Measurements from ENCODE around the gene PLAAT4. TPM values are rescaled to one million over a fixed set of nuclear protein-coding genes. Genes with fewer than 3 reads are reported as not detected.
"Not testable (repeated sequence)": the region's sequence is repeated elsewhere in the genome, so short reads cannot be mapped to it uniquely, and the experiment has no call there.

The PLAAT4 gene
- total RNA-seq, 1 donor from 2014 or later, result 13.0 TPM

GRCh38 chr11:63510360-63511047 is 26.1 kb upstream of the PLAAT4 start:
- no peak for DNase-seq (ENCODE audit: low spot score)

GRCh38 chr11:63511048-63511748 is 25.4 kb upstream of the PLAAT4 start:
- DNase-seq (ENCODE audit: low spot score), result no peak

GRCh38 chr11:63512816-63513215 is 23.8 kb upstream of the PLAAT4 start:
- no peak for DNase-seq (ENCODE audit: low spot score)

- DNase-seq (ENCODE audit: low spot score), result no peak
Observed at GRCh38 chr11:63516109-63516508, 20.5 kb upstream of the PLAAT4 start.

- DNase-seq (ENCODE audit: low spot score), result no peak
Observed at GRCh38 chr11:63517156-63517555, 19.5 kb upstream of the PLAAT4 start.

GRCh38 chr11:63518548-63518947 is 18.1 kb upstream of the PLAAT4 start:
- DNase-seq (ENCODE audit: low spot score), result no peak

- DNase-seq (ENCODE audit: low spot score), result no peak
Observed at GRCh38 chr11:63520606-63521170, 15.9 kb upstream of the PLAAT4 start.

- DNase-seq (ENCODE audit: low spot score), result no peak
Observed at GRCh38 chr11:63521896-63522295, 14.7 kb upstream of the PLAAT4 start.

- no peak for DNase-seq (ENCODE audit: low spot score)
Observed at GRCh38 chr11:63523151-63523550, 13.5 kb upstream of the PLAAT4 start.

- no peak for DNase-seq (ENCODE audit: low spot score)
Observed at GRCh38 chr11:63527667-63528066, 8.9 kb upstream of the PLAAT4 start.

- not testable (repeated sequence) for DNase-seq (ENCODE audit: low spot score)
Observed at GRCh38 chr11:63528156-63528555, 8.5 kb upstream of the PLAAT4 start.

- not testable (repeated sequence) for DNase-seq (ENCODE audit: low spot score)
Observed at GRCh38 chr11:63528729-63529278, 7.8 kb upstream of the PLAAT4 start.

- DNase-seq (ENCODE audit: low spot score), result not testable (repeated sequence)
Observed at GRCh38 chr11:63529373-63529772, 7.2 kb upstream of the PLAAT4 start.

GRCh38 chr11:63530021-63530420 is 6.6 kb upstream of the PLAAT4 start:
- no peak for DNase-seq (ENCODE audit: low spot score)

- DNase-seq (ENCODE audit: low spot score), result not testable (repeated sequence)
Observed at GRCh38 chr11:63531074-63531792, 5.4 kb upstream of the PLAAT4 start.

- DNase-seq (ENCODE audit: low spot score), result no peak
Observed at GRCh38 chr11:63532117-63532516, 4.5 kb upstream of the PLAAT4 start.

- no peak for DNase-seq (ENCODE audit: low spot score)
Observed at GRCh38 chr11:63532799-63533475, 3.7 kb upstream of the PLAAT4 start.

GRCh38 chr11:63534076-63534475 is 2.5 kb upstream of the PLAAT4 start:
- DNase-seq (ENCODE audit: low spot score), result no peak

- DNase-seq (ENCODE audit: low spot score), result no peak
Observed at GRCh38 chr11:63534895-63535461, 1.6 kb upstream of the PLAAT4 start.

- no peak for DNase-seq (ENCODE audit: low spot score)
Observed at GRCh38 chr11:63535734-63536133, 874 bp upstream of the PLAAT4 start.

All from mesenteric fat pad (tissue), 1 donor.